RWPE1 (cell line): Measurements from ENCODE around the gene ZNF629.
A peak's percentile ranks its signal among the peaks of the same experiment; 100 is the strongest.
"Not testable (repeated sequence)": the region's sequence is repeated elsewhere in the genome, so short reads cannot be mapped to it uniquely, and the experiment has no call there.

ENCODE experiments used
- CTCF ChIA-PET: fragments of 350-600 bp; sonication (Branson Sonifier 250); formaldehyde crosslinking; extraction: SDS; loops from one replicate; lab custom pipeline; 2021; lab: Yijun Ruan, JAX
- POLR2A ChIA-PET: fragments of 400-600 bp; formaldehyde crosslinking; extraction: SDS; loops from one replicate; lab custom pipeline; 2020; ENCODE audit warnings: antibody characterized with exemption; ENCODE audit not compliant: low non-redundant PET; lab: Yijun Ruan, JAX
- DNase-seq: peaks from one replicate; pipeline ENCODE4 v3.0.0; 2012; ENCODE audit warnings: low spot score
- H3K27ac ChIP-seq: fragments of 450-650 bp; 2 replicates; pipeline ENCODE4 v1.5.1; 2017
- CTCF ChIP-seq: fragments of 450-650 bp; conservative IDR thresholded peaks from 2 replicates; pipeline ENCODE4 v1.5.1; 2017; ENCODE audit warnings: low read depth, mild to moderate bottlenecking

Gene ZNF629

GRCh38 chr16:30786936-30787612 lies at the start of gene ZNF629:
Gene ZNF629 (minus strand): TSS chr16:30787205. CDS start chr16:30784482, 2,723 bp downstream.
- peak; percentile 62 for DNase-seq
- TF ChIP-seq CTCF: no peak
- peak within 1 kb of the TSS; percentile 84 for H3K27ac ChIP-seq
- ChIA-PET POLR2A (interaction anchor here (0.6 to 1.5 kb wide), 2 partner anchors 18 to 21 kb away, joined by 3 to 12 read pairs; no protein-coding TSS in a partner anchor), CTCF (no interaction called here)

- ChIA-PET POLR2A (no interaction called here), CTCF (interaction anchor here (0.5 to 0.6 kb wide), 2 partner anchors 9 to 20 kb away, joined by 3 read pairs; no protein-coding TSS in a partner anchor)
- DNase-seq: no peak
- no peak for TF ChIP-seq CTCF
- no peak overlapping the region for H3K27ac ChIP-seq
These were observed 47.2 kb upstream of the ZNF629 start for GRCh38 chr16:30834130-30834740.

GRCh38 chr16:30830072-30830417 lies 43.0 kb upstream of the ZNF629 start:
- no peak for TF ChIP-seq CTCF
- DNase-seq: no peak
- ChIA-PET POLR2A (no interaction called here), CTCF (no interaction called here)
- H3K27ac ChIP-seq: no peak overlapping the region

- no peak for DNase-seq
- ChIA-PET POLR2A (interaction anchor here (0.6 kb wide), 1 partner anchor 327 kb away, joined by 3 read pairs; no protein-coding TSS in a partner anchor), CTCF (no interaction called here)
- no peak for TF ChIP-seq CTCF
- H3K27ac ChIP-seq: no peak overlapping the region
These were observed 42.4 kb upstream of the ZNF629 start for GRCh38 chr16:30829130-30830071.

- H3K27ac ChIP-seq: no peak overlapping the region
- CTCF ChIA-PET: no interaction called here
- DNase-seq: no peak
- no peak for TF ChIP-seq CTCF
- POLR2A ChIA-PET: interaction anchor here (0.6 kb wide), 1 partner anchor 20 kb away, joined by 4 read pairs; no protein-coding TSS in a partner anchor
These were observed 34.9 kb upstream of the ZNF629 start for GRCh38 chr16:30821891-30822290.

GRCh38 chr16:30821441-30821840 lies 34.4 kb upstream of the ZNF629 start:
- DNase-seq, CTCF ChIA-PET, H3K27ac ChIP-seq, POLR2A ChIA-PET: not testable (repeated sequence)
